ENCODE data around the gene SCN2B.
"Not testable (repeated sequence)": the region's sequence is repeated elsewhere in the genome, so short reads cannot be mapped to it uniquely, and the experiment has no call there.

DNA sequence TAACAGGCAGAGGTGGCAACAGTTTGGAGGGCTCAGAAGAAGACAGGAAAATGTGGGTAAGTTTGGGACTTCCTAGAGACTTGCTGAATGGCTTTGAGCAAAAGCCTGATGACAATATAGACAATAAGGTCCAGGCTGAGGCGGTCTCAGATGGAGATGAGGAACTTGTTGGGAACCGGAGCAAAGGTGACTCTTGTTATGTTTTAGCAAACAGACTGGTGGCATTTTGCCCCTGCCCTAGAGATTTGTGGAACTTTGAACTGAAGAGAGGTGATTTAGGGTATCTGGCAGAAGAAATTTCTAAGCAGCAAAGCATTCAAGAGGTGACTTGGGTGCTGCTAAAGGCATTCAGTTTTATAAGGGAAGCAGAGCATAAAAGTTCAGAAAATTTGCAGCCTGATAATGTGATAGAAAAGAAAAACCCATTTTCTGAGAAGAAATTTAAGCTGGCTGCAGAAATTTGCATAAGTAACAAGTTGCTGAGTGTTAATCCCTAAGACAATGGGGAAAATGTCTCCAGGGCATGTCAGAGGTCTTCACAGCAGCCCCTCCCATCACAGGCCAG is 14.6 kb upstream of the SCN2B start:
- not testable (repeated sequence) for TF ChIP-seq POLR2A (IDR thresholded peaks at IDR 0.05)
- TF ChIP-seq, protein P1, sequence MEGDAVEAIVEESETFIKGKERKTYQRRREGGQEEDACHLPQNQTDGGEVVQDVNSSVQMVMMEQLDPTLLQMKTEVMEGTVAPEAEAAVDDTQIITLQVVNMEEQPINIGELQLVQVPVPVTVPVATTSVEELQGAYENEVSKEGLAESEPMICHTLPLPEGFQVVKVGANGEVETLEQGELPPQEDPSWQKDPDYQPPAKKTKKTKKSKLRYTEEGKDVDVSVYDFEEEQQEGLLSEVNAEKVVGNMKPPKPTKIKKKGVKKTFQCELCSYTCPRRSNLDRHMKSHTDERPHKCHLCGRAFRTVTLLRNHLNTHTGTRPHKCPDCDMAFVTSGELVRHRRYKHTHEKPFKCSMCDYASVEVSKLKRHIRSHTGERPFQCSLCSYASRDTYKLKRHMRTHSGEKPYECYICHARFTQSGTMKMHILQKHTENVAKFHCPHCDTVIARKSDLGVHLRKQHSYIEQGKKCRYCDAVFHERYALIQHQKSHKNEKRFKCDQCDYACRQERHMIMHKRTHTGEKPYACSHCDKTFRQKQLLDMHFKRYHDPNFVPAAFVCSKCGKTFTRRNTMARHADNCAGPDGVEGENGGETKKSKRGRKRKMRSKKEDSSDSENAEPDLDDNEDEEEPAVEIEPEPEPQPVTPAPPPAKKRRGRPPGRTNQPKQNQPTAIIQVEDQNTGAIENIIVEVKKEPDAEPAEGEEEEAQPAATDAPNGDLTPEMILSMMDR (IDR thresholded peaks at IDR 0.05) = not testable (repeated sequence)

Measured in testis (tissue), 2 donors.